IgD-negative memory B cell (primary cell): Measurements from ENCODE around the gene CCNA2. TPM values are rescaled to one million over a fixed set of nuclear protein-coding genes. Genes with fewer than 3 reads are reported as not detected.

ENCODE experiments used
- H3K27ac Mint-ChIP-seq, 3 donors: one replicate each; pipeline ENCODE4 v1.8.0; 2020 to 2022; ENCODE audit warnings: mild to moderate bottlenecking in 3 of 3, mixed read lengths in 3 of 3, moderate library complexity in 1 of 3
- H3K27me3 Mint-ChIP-seq: one replicate; pipeline ENCODE4 v1.8.0; 2021; ENCODE audit warnings: mixed read lengths
- H3K36me3 Mint-ChIP-seq: one replicate; pipeline ENCODE4 v1.8.0; 2020; ENCODE audit warnings: mild to moderate bottlenecking, mixed read lengths
- H3K4me1 Mint-ChIP-seq, 3 donors: one replicate each; pipeline ENCODE4 v1.8.0; 2020 to 2022; ENCODE audit warnings: mixed read lengths in 3 of 3, mild to moderate bottlenecking in 1 of 3
- H3K4me3 Mint-ChIP-seq, 4 donors: one replicate each; pipeline ENCODE4 v1.8.0; 2020 to 2022; ENCODE audit warnings: mild to moderate bottlenecking in 4 of 4, mixed read lengths in 4 of 4, moderate library complexity in 3 of 4
- H3K9me3 Mint-ChIP-seq, 3 donors: one replicate each; pipeline ENCODE4 v1.8.0; 2020 to 2021; ENCODE audit warnings: mixed read lengths in 3 of 3, mild to moderate bottlenecking in 1 of 3
- polyA plus RNA-seq: library from polyadenylated mRNA; unstranded; fragments of 300-500 nt; fragmentation: Illumina TruSeq; gene quantifications from one replicate; pipeline ENCODE4 v1.2.3, GENCODE V29; 2021

Gene CCNA2
- polyA plus RNA-seq, 1 donor from 2014 or later: 0.24 TPM

- H3K4me1 Mint-ChIP-seq: no peaks in the 10 kb centered on the region
- no peak overlapping the region for H3K27ac Mint-ChIP-seq
- H3K27me3 Mint-ChIP-seq: peaks cover 14% of the 10 kb centered on the region
- H3K36me3 Mint-ChIP-seq: no peaks in the 10 kb centered on the region
- H3K9me3 Mint-ChIP-seq: peaks cover 0 to 2% (median 0%) of the 10 kb centered on the region in 3 donors
- no peak overlapping the region for H3K4me3 Mint-ChIP-seq
These were observed 51.8 kb downstream of the CCNA2 start for GRCh38 chr4:121771869-121772268.

- Mint-ChIP-seq H3K27me3 (peaks cover 23% of the 10 kb centered on the region), H3K36me3 (no peaks in the 10 kb centered on the region), H3K4me3 (no peak overlapping the region), H3K4me1 (peaks cover 0 to 6% (median 5%) of the 10 kb centered on the region in 3 donors), H3K27ac (no peak overlapping the region), H3K9me3 (peaks cover 0 to 2% (median 0%) of the 10 kb centered on the region in 3 donors)
These were observed 54.3 kb downstream of the CCNA2 start for GRCh38 chr4:121769341-121769740.

GRCh38 chr4:121767166-121767565 lies 56.5 kb downstream of the CCNA2 start:
- peaks cover 33% of the 10 kb centered on the region for H3K27me3 Mint-ChIP-seq

More at GRCh38 chr4:121767166-121767565, 56.5 kb downstream of the CCNA2 start:
- Mint-ChIP-seq H3K36me3 (no peaks in the 10 kb centered on the region), H3K27ac (no peak overlapping the region), H3K4me3 (no peak overlapping the region), H3K9me3 (peaks cover 0 to 2% (median 0%) of the 10 kb centered on the region in 3 donors), H3K4me1 (peaks cover 0 to 10% (median 5%) of the 10 kb centered on the region in 3 donors)

Other genes starting within 250 kb of the CCNA2 start
- gene ANXA5, start 126.9 kb downstream of the CCNA2 start, polyA plus RNA-seq: 170 TPM
- gene SMIM43, start 58.7 kb downstream of the CCNA2 start, polyA plus RNA-seq: not detected
- 30.5 TPM for gene EXOSC9, start 22.6 kb downstream of the CCNA2 start, polyA plus RNA-seq
- 4.3 TPM for gene BBS7, start 46.6 kb upstream of the CCNA2 start, polyA plus RNA-seq
- gene TRPC3, start 128.2 kb upstream of the CCNA2 start, polyA plus RNA-seq: not detected